HG03060 (cell line): ENCODE results near the gene INF2.
"Not testable (repeated sequence)": the region's sequence is repeated elsewhere in the genome, so short reads cannot be mapped to it uniquely, and the experiment has no call there.

Experiments
- ATAC-seq: cut with Tn5 transposase; IDR thresholded peaks from one replicate; pipeline ENCODE4 v1.9.1; 2021; ENCODE audit warnings: low read depth, moderate number of reproducible peaks; ENCODE audit not compliant: unreplicated experiment

Gene INF2

GRCh38 chr14:104656014-104656714, 33.3 kb upstream of the INF2 start:
- no peak for ATAC-seq

- peak; percentile 29 for ATAC-seq
Observed at GRCh38 chr14:104657101-104657524, 32.3 kb upstream of the INF2 start.

GRCh38 chr14:104657563-104658324, 31.7 kb upstream of the INF2 start:
- ATAC-seq, result no peak

GRCh38 chr14:104658325-104658712, 31.1 kb upstream of the INF2 start:
- ATAC-seq, result no peak

- ATAC-seq, result no peak
Observed at GRCh38 chr14:104659146-104659545, 30.3 kb upstream of the INF2 start.

- ATAC-seq, result no peak
Observed at GRCh38 chr14:104659764-104660523, 29.5 kb upstream of the INF2 start.

GRCh38 chr14:104660597-104660996, 28.8 kb upstream of the INF2 start:
- ATAC-seq, result no peak

- no peak for ATAC-seq
Observed at GRCh38 chr14:104661086-104661485, 28.3 kb upstream of the INF2 start.

GRCh38 chr14:104661528-104662157, 27.8 kb upstream of the INF2 start:
- ATAC-seq, result not testable (repeated sequence)

GRCh38 chr14:104662472-104662871, 26.9 kb upstream of the INF2 start:
- ATAC-seq, result not testable (repeated sequence)

- ATAC-seq, result no peak
Observed at GRCh38 chr14:104664107-104664506, 25.3 kb upstream of the INF2 start.

- ATAC-seq, result no peak
Observed at GRCh38 chr14:104664588-104664987, 24.8 kb upstream of the INF2 start.

GRCh38 chr14:104665114-104665656, 24.2 kb upstream of the INF2 start:
- ATAC-seq, result no peak

- no peak for ATAC-seq
Observed at GRCh38 chr14:104665657-104666522, 23.5 kb upstream of the INF2 start.

GRCh38 chr14:104666523-104666895, 22.9 kb upstream of the INF2 start:
- not testable (repeated sequence) for ATAC-seq

- ATAC-seq, result no peak
Observed at GRCh38 chr14:104666981-104667380, 22.4 kb upstream of the INF2 start.

GRCh38 chr14:104669697-104670096, 19.7 kb upstream of the INF2 start:
- no peak for ATAC-seq

- not testable (repeated sequence) for ATAC-seq
Observed at GRCh38 chr14:104671330-104671977, 18.0 kb upstream of the INF2 start.

- ATAC-seq, result not testable (repeated sequence)
Observed at GRCh38 chr14:104672119-104672518, 17.3 kb upstream of the INF2 start.
